DND-41 (cell line): ENCODE measurements around the gene ADSS1.

Source experiments
- EZH2 ChIP-seq: IDR thresholded peaks from 3 replicates; pipeline ENCODE4 v1.6.1; 2012; ENCODE audit warnings: borderline replicate concordance, low read depth, mild to moderate bottlenecking, moderate library complexity, low read length, inconsistent platforms; ENCODE audit not compliant: severe bottlenecking
- TF ChIP-seq, protein P1 (sequence below): IDR thresholded peaks from 2 replicates; pipeline ENCODE4 v1.5.1; 2012; ENCODE audit warnings: borderline replicate concordance, low read length, moderate library complexity, mild to moderate bottlenecking; ENCODE audit not compliant: poor library complexity, severe bottlenecking; ENCODE audit errors: extremely low read depth

DNA sequence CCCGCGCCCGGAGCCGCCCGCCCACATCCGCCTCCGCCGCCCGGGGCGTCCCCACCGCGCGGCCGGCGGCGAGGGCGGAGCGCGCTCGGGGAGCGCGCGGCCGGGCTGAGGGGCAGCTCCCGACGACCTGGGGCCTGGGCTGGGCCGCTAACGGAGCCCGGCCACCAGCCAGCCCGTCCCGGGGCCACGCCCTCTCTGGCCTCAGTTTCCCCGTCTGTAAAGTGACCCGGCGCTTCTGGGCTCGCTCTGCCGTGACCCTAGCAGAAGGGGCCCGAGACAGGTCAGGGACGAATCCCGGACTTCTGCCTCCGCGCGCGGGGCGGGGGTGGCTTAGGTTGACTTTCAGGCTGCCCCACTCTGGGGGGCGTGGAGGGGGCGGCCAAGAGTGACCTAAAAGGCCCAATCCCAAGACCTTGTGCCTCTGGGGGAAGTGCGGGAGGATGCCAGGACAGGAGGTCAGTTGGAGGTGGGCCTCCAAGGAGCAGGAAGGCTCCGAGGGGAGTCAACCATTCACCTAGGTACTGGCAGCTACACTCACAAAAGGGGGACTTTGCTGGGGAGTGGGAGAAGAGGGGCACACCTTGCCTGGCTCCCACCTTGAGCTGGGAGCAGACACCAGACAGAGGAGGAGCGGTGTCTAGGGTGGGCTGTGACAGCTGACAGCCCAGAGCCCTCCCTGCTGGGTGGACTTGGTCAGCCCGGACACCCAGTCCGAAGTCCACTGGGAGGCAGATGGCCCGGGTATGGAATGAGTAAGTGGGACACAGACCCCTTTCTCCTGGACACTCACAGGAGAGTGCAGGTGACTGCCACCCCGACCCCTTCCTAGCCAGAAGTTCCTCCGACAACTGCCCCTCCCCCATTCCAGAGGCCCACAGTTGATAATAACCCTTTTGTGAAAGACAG is 72.0 kb downstream of the ADSS1 start:
- TF ChIP-seq, protein P1, sequence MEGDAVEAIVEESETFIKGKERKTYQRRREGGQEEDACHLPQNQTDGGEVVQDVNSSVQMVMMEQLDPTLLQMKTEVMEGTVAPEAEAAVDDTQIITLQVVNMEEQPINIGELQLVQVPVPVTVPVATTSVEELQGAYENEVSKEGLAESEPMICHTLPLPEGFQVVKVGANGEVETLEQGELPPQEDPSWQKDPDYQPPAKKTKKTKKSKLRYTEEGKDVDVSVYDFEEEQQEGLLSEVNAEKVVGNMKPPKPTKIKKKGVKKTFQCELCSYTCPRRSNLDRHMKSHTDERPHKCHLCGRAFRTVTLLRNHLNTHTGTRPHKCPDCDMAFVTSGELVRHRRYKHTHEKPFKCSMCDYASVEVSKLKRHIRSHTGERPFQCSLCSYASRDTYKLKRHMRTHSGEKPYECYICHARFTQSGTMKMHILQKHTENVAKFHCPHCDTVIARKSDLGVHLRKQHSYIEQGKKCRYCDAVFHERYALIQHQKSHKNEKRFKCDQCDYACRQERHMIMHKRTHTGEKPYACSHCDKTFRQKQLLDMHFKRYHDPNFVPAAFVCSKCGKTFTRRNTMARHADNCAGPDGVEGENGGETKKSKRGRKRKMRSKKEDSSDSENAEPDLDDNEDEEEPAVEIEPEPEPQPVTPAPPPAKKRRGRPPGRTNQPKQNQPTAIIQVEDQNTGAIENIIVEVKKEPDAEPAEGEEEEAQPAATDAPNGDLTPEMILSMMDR = no peak
- no peak for TF ChIP-seq EZH2
